Activated T-helper 1 cell treated with anti-CD3 and anti-CD28 coated beads, Interleukin-12 subunit alpha, Interleukin-12 subunit beta, Interleukin-2, Interleukin-4 antibody, amounts not matched to agents 30 ng/mL and 10 ng/mL and 1 ng/mL, durations not matched to agents 14 hours and 24 hours and 36 hours (primary cell): ENCODE results near the gene KCNQ4. TPM values are rescaled to one million over a fixed set of nuclear protein-coding genes. Genes with fewer than 3 reads are reported as not detected.

Source experiments
- DNase-seq: peaks from one replicate; pipeline ENCODE4 v3.0.0; 2021; ENCODE audit warnings: low spot score
- H3K27ac Mint-ChIP-seq: one replicate; pipeline ENCODE4 v1.8.0; 2021; ENCODE audit warnings: mild to moderate bottlenecking, mixed read lengths
- H3K27me3 Mint-ChIP-seq: one replicate; pipeline ENCODE4 v1.8.0; 2022; ENCODE audit warnings: mild to moderate bottlenecking, moderate library complexity, mixed read lengths; ENCODE audit not compliant: insufficient read depth
- H3K36me3 Mint-ChIP-seq: one replicate; pipeline ENCODE4 v1.8.0; 2021; ENCODE audit warnings: low read depth, mixed read lengths
- H3K4me1 Mint-ChIP-seq: one replicate; pipeline ENCODE4 v1.8.0; 2021; ENCODE audit warnings: low read depth, mixed read lengths
- H3K4me3 Mint-ChIP-seq: one replicate; pipeline ENCODE4 v1.8.0; 2021; ENCODE audit warnings: mild to moderate bottlenecking, moderate library complexity, mixed read lengths
- H3K9me3 Mint-ChIP-seq: one replicate; pipeline ENCODE4 v1.8.0; 2021; ENCODE audit warnings: mixed read lengths
- intact Hi-C: fragments of 100-400 bp; cut with micrococcal nuclease; formaldehyde crosslinking; loops from one replicate; pipeline ENCODE4 v1.15.1; 2024
- total RNA-seq: library from RNA; stranded (reverse); gene quantifications from 2 replicates; pipeline ENCODE4 v1.2.3, GENCODE V29; 2022

The KCNQ4 gene
- total RNA-seq, 1 donor from 2014 or later, result 0.88 TPM

DNA sequence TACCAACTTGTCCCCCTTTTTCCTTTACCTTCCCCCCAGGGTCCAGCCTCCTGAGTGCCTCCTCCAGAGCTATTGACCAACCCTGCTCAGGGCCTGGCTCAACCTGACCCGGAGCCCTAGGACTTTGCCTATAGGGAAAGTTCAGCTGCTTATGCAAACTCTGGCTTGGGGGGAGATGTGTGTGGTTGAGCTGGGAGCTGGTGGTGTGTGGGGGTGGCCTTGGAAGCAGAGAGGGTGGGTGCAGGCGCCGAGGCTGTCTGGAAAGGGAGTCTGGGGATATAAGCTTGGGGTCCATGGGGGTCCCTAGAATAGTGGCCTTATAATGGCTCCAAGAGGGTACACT lies 14.1 kb downstream of the KCNQ4 start:
- Mint-ChIP-seq H3K27ac (peak overlapping the region; percentile 81), H3K4me3 (no peak overlapping the region), H3K9me3 (no peaks in the 10 kb centered on the region), H3K36me3 (no peaks in the 10 kb centered on the region), H3K27me3 (peaks cover 3% of the 10 kb centered on the region), H3K4me1 (peaks cover 49% of the 10 kb centered on the region)
- intact Hi-C loops, result no loop called here
- no peak for DNase-seq

DNA sequence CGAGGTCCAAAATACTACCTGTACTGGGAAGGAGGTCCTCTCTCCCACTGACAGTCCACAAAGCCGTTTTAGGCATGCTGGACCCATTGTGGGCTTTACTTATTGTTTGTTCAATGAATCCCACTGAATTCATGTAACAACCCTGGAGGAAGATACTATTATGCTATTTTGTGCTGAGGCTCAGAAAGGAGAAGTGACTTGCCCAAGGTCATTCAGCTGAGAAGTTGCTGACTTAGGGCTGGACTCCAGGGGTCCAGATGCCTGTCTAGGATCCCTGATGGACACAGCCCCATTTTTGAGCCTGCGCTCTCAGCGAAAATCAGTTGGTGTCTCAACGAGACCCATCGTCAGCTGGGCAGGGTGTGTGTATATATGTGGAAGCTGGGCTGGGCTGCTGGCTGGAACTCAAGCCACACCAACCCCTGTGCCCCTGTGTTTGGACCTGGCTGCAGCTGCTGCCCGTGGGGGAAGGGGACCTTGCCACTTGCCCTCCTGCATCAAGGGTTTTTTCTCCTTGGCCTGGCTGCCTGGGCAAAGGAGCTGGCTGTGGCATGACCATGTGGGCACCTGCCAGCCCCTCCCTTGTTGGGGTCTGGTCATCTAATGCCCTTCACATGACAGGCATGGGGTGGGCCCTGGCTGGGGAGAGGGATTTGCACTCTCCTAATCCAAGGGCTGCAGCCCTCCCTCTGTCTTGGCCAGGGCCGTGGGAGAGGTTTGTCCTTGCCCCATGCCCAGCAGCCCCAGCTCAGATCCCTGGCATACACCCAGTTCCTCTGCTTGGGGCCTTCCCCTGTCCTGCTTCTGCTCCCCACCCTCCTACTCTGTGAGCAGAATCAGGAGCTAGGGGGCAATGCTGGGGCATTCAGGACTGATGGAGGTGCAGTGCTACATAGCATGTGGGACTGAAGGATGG lies 15.0 kb downstream of the KCNQ4 start:
- intact Hi-C loops, result no loop called here
- no peak for DNase-seq
- peaks cover 51% of the 10 kb centered on the region for H3K4me1 Mint-ChIP-seq
- no peaks in the 10 kb centered on the region for H3K9me3 Mint-ChIP-seq
- no peak overlapping the region for H3K4me3 Mint-ChIP-seq
- no peak overlapping the region for H3K27ac Mint-ChIP-seq
- H3K27me3 Mint-ChIP-seq, result peaks cover 3% of the 10 kb centered on the region
- no peaks in the 10 kb centered on the region for H3K36me3 Mint-ChIP-seq

GRCh38 chr1:40799351-40799867 lies 15.8 kb downstream of the KCNQ4 start:
- Mint-ChIP-seq H3K9me3 (no peaks in the 10 kb centered on the region), H3K4me1 (peaks cover 51% of the 10 kb centered on the region)

GRCh38 chr1:40801742-40802077 lies 18.1 kb downstream of the KCNQ4 start:
- intact Hi-C loops, result loop anchor here (1.0 to 5.0 kb wide), 3 partner anchors 61 to 134 kb away; partner anchors contain the start of genes CITED4 and RIMS3
- Mint-ChIP-seq H3K4me3 (peak overlapping the region; percentile 37), H3K27ac (no peak overlapping the region)

More at GRCh38 chr1:40799351-40799867, 15.8 kb downstream of the KCNQ4 start:
- Mint-ChIP-seq H3K27me3 (no peaks in the 10 kb centered on the region), H3K4me3 (no peak overlapping the region), H3K27ac (no peak overlapping the region), H3K36me3 (no peaks in the 10 kb centered on the region)
- intact Hi-C loops, result no loop called here
- DNase-seq, result no peak

DNA sequence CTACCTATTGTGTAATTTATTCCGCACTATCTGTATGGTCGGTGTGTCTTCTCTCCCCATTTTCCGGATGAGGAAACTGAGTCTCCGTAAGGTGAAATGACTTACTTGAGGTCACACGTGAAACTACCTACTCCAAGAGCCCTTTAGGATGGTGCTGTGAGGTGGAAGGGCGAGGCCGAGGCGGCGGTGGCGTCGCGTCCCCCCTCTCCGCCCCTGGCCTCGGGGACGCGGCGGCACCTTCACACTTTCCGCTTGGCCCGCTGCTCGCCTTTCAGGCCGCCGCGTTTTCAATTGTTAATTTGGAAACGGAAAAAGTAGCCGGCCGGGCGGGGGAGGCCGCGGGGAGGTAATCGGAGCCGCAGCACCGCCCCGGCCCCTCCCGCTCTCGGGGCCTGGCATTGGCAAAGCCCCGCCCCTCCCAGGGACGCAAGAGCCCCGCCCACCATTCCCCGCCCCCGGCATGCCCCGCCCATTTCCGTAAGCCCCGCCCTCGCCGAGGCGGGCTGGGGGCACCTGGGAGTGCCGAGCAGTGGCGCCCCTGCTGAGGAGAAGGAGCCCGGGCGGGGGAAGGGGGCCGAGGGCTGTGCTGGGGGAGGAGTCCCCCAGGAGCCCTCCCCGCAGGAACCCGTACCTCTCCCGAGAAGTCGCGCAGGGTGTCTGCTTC lies 18.6 kb downstream of the KCNQ4 start:
- peak overlapping the region; percentile 37 for H3K4me3 Mint-ChIP-seq
- no peaks in the 10 kb centered on the region for H3K9me3 Mint-ChIP-seq
- H3K4me1 Mint-ChIP-seq, result peaks cover 33% of the 10 kb centered on the region
- peak; percentile 80 for DNase-seq
- intact Hi-C loops, result loop anchor here (1.0 to 5.0 kb wide), 3 partner anchors 60 to 135 kb away; partner anchors contain the start of genes CITED4 and RIMS3
- no peaks in the 10 kb centered on the region for H3K36me3 Mint-ChIP-seq
- peaks cover 2% of the 10 kb centered on the region for H3K27me3 Mint-ChIP-seq
- peak overlapping the region; percentile 34 for H3K27ac Mint-ChIP-seq

More at GRCh38 chr1:40801742-40802077, 18.1 kb downstream of the KCNQ4 start:
- peaks cover 37% of the 10 kb centered on the region for H3K4me1 Mint-ChIP-seq
- H3K9me3 Mint-ChIP-seq, result no peaks in the 10 kb centered on the region
- H3K36me3 Mint-ChIP-seq, result no peaks in the 10 kb centered on the region
- DNase-seq, result no peak
- H3K27me3 Mint-ChIP-seq, result peaks cover 2% of the 10 kb centered on the region

- Mint-ChIP-seq H3K27ac (no peak overlapping the region), H3K4me3 (peak overlapping the region; percentile 15), H3K9me3 (no peaks in the 10 kb centered on the region), H3K27me3 (peaks cover 2% of the 10 kb centered on the region), H3K4me1 (peaks cover 28% of the 10 kb centered on the region), H3K36me3 (no peaks in the 10 kb centered on the region)
- no peak for DNase-seq
- intact Hi-C loops, result loop anchor here (1.0 to 5.0 kb wide), 4 partner anchors 15 to 135 kb away; partner anchors contain the start of genes CITED4 and RIMS3
These were observed 19.1 kb downstream of the KCNQ4 start for GRCh38 chr1:40802742-40803113.

GRCh38 chr1:40803447-40803846 lies 19.9 kb downstream of the KCNQ4 start:
- intact Hi-C loops, result loop anchor here (1.0 to 5.0 kb wide), 3 partner anchors 14 to 136 kb away; partner anchors contain the start of gene RIMS3
- Mint-ChIP-seq H3K27me3 (peaks cover 2% of the 10 kb centered on the region), H3K27ac (no peak overlapping the region), H3K4me3 (no peak overlapping the region), H3K4me1 (peaks cover 27% of the 10 kb centered on the region), H3K36me3 (no peaks in the 10 kb centered on the region), H3K9me3 (no peaks in the 10 kb centered on the region)
- no peak for DNase-seq

- no peak for DNase-seq
- Mint-ChIP-seq H3K4me1 (peaks cover 31% of the 10 kb centered on the region), H3K36me3 (no peaks in the 10 kb centered on the region), H3K27me3 (peaks cover 2% of the 10 kb centered on the region), H3K4me3 (no peak overlapping the region), H3K9me3 (no peaks in the 10 kb centered on the region), H3K27ac (no peak overlapping the region)
- intact Hi-C loops, result loop anchor here (1.0 to 5.0 kb wide), 3 partner anchors 13 to 137 kb away; partner anchors contain the start of gene RIMS3
These were observed 20.3 kb downstream of the KCNQ4 start for GRCh38 chr1:40803902-40804301.

- H3K4me1 Mint-ChIP-seq, result peaks cover 37% of the 10 kb centered on the region
- H3K4me3 Mint-ChIP-seq, result no peak overlapping the region
- no peak overlapping the region for H3K27ac Mint-ChIP-seq
- peaks cover 4% of the 10 kb centered on the region for H3K9me3 Mint-ChIP-seq
- H3K27me3 Mint-ChIP-seq, result peaks cover 2% of the 10 kb centered on the region
- no peak for DNase-seq
- no peaks in the 10 kb centered on the region for H3K36me3 Mint-ChIP-seq
- intact Hi-C loops, result loop anchor here (5.0 kb wide), 1 partner anchor 171 kb away; the partner anchor contains the start of gene CTPS1
These were observed 22.7 kb downstream of the KCNQ4 start for GRCh38 chr1:40806240-40806639.

DNA sequence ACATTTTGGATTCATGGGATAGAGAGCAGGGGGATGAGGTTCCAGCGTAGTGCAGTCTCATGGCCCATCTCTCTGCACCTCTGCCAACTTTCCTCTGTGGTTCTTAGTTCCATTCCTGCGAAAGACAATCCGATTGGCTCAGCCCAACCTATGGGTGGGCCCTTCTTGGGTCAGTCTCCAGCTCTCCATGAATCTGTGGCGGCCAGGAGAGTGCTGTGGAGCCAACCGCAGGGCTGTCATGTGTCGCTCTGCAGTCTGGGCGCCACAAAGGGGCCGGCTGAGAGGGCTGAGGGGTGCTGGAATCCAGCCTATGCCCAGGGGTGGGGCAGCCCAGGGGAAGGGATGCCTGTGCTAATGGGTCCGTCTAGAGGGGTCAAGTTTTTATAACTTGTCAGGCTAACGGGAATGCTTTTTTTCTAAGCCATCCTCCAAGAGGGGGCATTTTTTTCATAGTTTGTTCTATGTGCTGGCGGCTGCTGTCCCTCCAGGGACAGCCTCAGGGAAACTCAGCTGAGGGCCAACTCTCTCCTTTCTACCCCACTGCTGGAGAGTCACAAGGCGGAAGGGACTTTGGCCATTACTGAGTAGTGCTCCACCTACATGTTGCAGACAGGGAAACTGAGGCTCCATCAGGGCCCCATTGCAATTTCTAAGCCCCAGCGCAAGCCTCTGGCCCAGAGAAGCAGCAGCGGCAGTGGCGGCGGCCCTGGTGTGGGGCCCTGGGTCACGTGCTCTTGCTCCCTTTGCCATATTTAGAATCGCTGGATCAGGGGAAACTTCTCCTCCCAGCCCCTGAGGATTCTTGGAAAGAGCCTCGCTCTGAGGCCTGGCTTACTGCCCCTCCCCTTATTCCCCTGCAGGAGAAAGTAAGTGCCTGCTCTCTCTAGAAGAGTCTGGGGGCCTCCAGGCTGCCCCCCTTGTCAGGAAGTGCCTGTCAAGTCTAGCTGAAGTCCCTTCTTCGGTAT lies 23.4 kb downstream of the KCNQ4 start:
- Mint-ChIP-seq H3K36me3 (no peaks in the 10 kb centered on the region), H3K27me3 (peaks cover 2% of the 10 kb centered on the region), H3K27ac (no peak overlapping the region), H3K9me3 (peaks cover 4% of the 10 kb centered on the region), H3K4me1 (peaks cover 29% of the 10 kb centered on the region), H3K4me3 (no peak overlapping the region)
- intact Hi-C loops, result loop anchor here (5.0 kb wide), 1 partner anchor 170 kb away; the partner anchor contains the start of gene CTPS1
- no peak for DNase-seq

DNA sequence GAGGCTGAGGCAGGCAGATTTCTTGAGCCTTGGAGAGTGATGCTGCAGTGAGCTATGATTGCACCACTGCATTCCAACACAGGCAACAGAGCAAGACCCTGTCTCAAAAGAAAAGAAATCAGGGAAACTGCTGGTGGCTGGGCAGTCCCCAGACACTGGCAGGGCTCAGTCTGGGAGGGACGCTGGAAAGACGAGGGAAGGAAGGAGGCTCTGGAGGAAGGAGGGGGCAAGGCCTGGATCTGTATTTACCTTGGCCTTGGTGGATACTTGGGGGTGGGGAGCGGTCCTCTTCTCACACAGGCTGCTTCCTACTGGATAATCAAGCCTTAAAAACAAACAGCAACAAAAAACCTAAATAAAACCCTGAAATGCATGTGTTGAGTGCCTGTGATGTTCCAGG lies 24.4 kb downstream of the KCNQ4 start:
- no peak overlapping the region for H3K27ac Mint-ChIP-seq
- peaks cover 24% of the 10 kb centered on the region for H3K4me1 Mint-ChIP-seq
- intact Hi-C loops, result loop anchor here (5.0 kb wide), 1 partner anchor 169 kb away; the partner anchor contains the start of gene CTPS1
- no peak overlapping the region for H3K4me3 Mint-ChIP-seq
- peaks cover 2% of the 10 kb centered on the region for H3K27me3 Mint-ChIP-seq
- H3K9me3 Mint-ChIP-seq, result peaks cover 4% of the 10 kb centered on the region
- H3K36me3 Mint-ChIP-seq, result no peaks in the 10 kb centered on the region
- no peak for DNase-seq

GRCh38 chr1:40808444-40808843 lies 24.9 kb downstream of the KCNQ4 start:
- DNase-seq, result no peak
- Mint-ChIP-seq H3K9me3 (peaks cover 4% of the 10 kb centered on the region), H3K27ac (peak overlapping the region; percentile 79), H3K36me3 (no peaks in the 10 kb centered on the region), H3K4me1 (peaks cover 24% of the 10 kb centered on the region), H3K4me3 (no peak overlapping the region), H3K27me3 (peaks cover 6% of the 10 kb centered on the region)
- intact Hi-C loops, result loop anchor here (5.0 kb wide), 1 partner anchor 169 kb away; the partner anchor contains the start of gene CTPS1
